HEK293T (cell line): ENCODE results near the gene ZNF681.

Experiments
- CTCF ChIA-PET: fragments of 350-600 bp; formaldehyde crosslinking; extraction: SDS; loops from one replicate; lab custom pipeline; 2021; ENCODE audit warnings: antibody characterized with exemption, inconsistent platforms; lab: Yijun Ruan, JAX
- POLR2A ChIA-PET: fragments of 350-600 bp; formaldehyde crosslinking; extraction: SDS; loops from one replicate; lab custom pipeline; 2020; ENCODE audit warnings: antibody characterized with exemption, inconsistent platforms; lab: Yijun Ruan, JAX
- DNase-seq: peaks from one replicate; pipeline ENCODE4 v3.0.0; 2012; ENCODE audit warnings: mixed read lengths; ENCODE audit errors: extremely low spot score
- ARNT ChIP-seq: fragments of 450-650 bp; IDR thresholded peaks from 2 replicates; pipeline ENCODE4 v1.6.1; 2017; ENCODE audit warnings: mild to moderate bottlenecking
- BHLHE40 ChIP-seq: fragments of 450-650 bp; IDR thresholded peaks from 2 replicates; pipeline ENCODE4 v1.6.1; 2016; ENCODE audit warnings: mild to moderate bottlenecking, moderate library complexity, borderline replicate concordance
- CTBP1 ChIP-seq: fragments of 450-650 bp; IDR thresholded peaks from 2 replicates; pipeline ENCODE4 v1.6.1; 2016; ENCODE audit warnings: borderline replicate concordance
- ELF4 ChIP-seq: fragments of 450-650 bp; IDR thresholded peaks from 2 replicates; pipeline ENCODE4 v1.6.1; 2017; ENCODE audit warnings: antibody characterized with exemption
- FOXA1 ChIP-seq: fragments of 450-650 bp; IDR thresholded peaks from 2 replicates; pipeline ENCODE4 v1.6.1; 2016; ENCODE audit warnings: mild to moderate bottlenecking
- FOXK2 ChIP-seq: fragments of 450-650 bp; IDR thresholded peaks from 2 replicates; pipeline ENCODE4 v1.6.1; 2016; ENCODE audit warnings: mild to moderate bottlenecking
- FOXM1 ChIP-seq: fragments of 450-650 bp; IDR thresholded peaks from 2 replicates; pipeline ENCODE4 v1.6.1; 2017; ENCODE audit warnings: mild to moderate bottlenecking, borderline replicate concordance
- HDGF ChIP-seq: fragments of 450-650 bp; IDR thresholded peaks from 2 replicates; pipeline ENCODE4 v1.6.1; 2017; ENCODE audit warnings: antibody characterized with exemption, borderline replicate concordance
- L3MBTL2 ChIP-seq: fragments of 450-650 bp; conservative IDR thresholded peaks from 2 replicates; pipeline ENCODE4 v1.6.1; 2016; ENCODE audit warnings: mild to moderate bottlenecking
- LEF1 ChIP-seq: fragments of 450-650 bp; IDR thresholded peaks from 2 replicates; pipeline ENCODE4 v1.6.1; 2017; ENCODE audit warnings: mild to moderate bottlenecking, borderline replicate concordance
- NFRKB ChIP-seq: fragments of 450-650 bp; IDR thresholded peaks from 2 replicates; pipeline ENCODE4 v1.6.1; 2016; ENCODE audit warnings: mild to moderate bottlenecking, moderate library complexity
- PKNOX1 ChIP-seq: fragments of 450-650 bp; IDR thresholded peaks from 2 replicates; pipeline ENCODE4 v1.6.1; 2016
- SP1 ChIP-seq: fragments of 450-650 bp; IDR thresholded peaks from 2 replicates; pipeline ENCODE4 v1.6.1; 2017
- SUZ12 ChIP-seq: fragments of 450-650 bp; IDR thresholded peaks from 2 replicates; pipeline ENCODE4 v1.6.1; 2016; ENCODE audit warnings: mild to moderate bottlenecking
- TARDBP ChIP-seq: fragments of 450-650 bp; IDR thresholded peaks from 2 replicates; pipeline ENCODE4 v1.6.1; 2016
- ZNF384 ChIP-seq: fragments of 450-650 bp; IDR thresholded peaks from 2 replicates; pipeline ENCODE4 v1.6.1; 2016

The ZNF681 gene

DNA sequence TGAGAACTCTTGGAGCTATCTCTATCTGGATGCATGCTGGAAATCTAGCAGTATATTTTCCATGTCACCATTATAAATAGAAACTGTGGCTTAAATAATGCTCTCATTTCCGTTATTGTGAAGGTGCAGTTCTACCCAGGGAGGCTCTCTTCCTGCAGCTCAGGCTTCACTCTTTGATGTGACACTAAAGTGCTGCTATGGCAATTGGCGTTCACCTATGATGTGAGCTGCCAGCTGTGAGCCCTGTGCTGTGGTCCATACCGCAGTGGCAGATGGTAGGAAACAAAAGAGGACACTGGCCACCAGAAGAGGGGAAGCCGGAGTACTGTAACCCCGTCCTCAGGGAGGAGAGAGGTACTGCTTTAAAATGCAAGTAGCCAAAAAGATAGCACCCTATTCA, 40.6 kb upstream of the ZNF681 start:
- DNase-seq = no peak
- TF ChIP-seq SP1 (no peak), PKNOX1 (no peak), CTBP1 (no peak), L3MBTL2 (no peak), FOXA1 (no peak), LEF1 (no peak), FOXK2 (no peak)
- ChIA-PET POLR2A (no interaction called here), CTCF (no interaction called here)

GRCh38 chr19:23795462-23795861, 36.8 kb upstream of the ZNF681 start:
- TF ChIP-seq FOXA1 = no peak
- no peak for TF ChIP-seq FOXM1
- TF ChIP-seq FOXK2 = no peak
- no peak for TF ChIP-seq ARNT
- no peak for TF ChIP-seq LEF1
- TF ChIP-seq NFRKB = no peak
- TF ChIP-seq HDGF = no peak
- ChIA-PET POLR2A (no interaction called here), CTCF (no interaction called here)
- no peak for DNase-seq

DNA sequence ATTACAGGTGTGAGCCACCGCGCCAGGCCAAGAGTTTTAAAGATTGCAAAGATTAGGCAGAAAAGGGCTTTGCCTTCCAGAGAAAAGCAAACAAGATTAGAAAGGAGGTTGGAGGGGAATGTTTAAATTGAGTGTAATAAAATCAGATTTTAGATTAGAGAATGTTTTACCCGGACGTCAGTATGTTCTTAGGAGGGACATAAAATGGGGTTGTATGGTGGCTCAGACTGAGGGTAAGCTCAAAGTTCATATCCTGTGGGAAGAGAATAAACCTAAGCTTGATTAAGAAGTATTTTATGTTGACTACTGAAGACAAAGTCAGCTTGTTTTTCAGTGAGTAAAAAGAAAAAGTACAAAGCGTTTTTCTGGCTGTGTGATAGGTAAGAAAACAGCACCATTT, 34.1 kb upstream of the ZNF681 start:
- DNase-seq = no peak
- ChIA-PET POLR2A (no interaction called here), CTCF (no interaction called here)
- TF ChIP-seq SP1 = no peak
- TF ChIP-seq TARDBP = no peak
- no peak for TF ChIP-seq L3MBTL2
- TF ChIP-seq FOXA1 = no peak
- TF ChIP-seq CTBP1 = no peak
- no peak for TF ChIP-seq ZNF384
- no peak for TF ChIP-seq NFRKB
- TF ChIP-seq PKNOX1 = no peak
- no peak for TF ChIP-seq FOXM1
- TF ChIP-seq BHLHE40 = no peak
- no peak for TF ChIP-seq HDGF
- TF ChIP-seq ARNT = no peak
- TF ChIP-seq ELF4 = no peak
- no peak for TF ChIP-seq LEF1
- TF ChIP-seq FOXK2 = no peak
- no peak for TF ChIP-seq SUZ12

- no peak for TF ChIP-seq L3MBTL2
- ChIA-PET CTCF (no interaction called here), POLR2A (no interaction called here)
- no peak for DNase-seq
Measured at GRCh38 chr19:23790641-23791488, 32.2 kb upstream of the ZNF681 start.

DNA sequence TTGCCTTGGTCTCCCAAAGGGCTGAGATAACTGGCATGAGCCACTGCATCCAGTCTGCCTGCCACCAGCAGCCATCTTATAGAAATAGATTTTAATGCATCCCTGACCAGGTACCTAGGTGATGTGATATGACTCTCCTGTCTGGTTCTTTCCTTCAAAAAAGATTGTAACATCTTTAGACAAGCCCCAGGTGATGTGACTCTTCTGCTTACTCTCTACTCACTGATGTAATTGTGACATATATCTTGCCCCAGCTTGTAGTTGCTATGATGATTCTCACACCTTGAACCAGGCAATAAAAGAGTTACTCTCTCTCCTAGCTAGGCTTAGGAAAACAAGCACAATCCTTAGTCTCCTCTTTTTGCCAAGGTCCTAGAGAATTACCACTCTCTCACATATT, 30.6 kb upstream of the ZNF681 start:
- no peak for DNase-seq
- CTCF ChIA-PET = no interaction called here
- POLR2A ChIA-PET = no interaction called here
- TF ChIP-seq ARNT = no peak
- TF ChIP-seq ELF4 = no peak
- TF ChIP-seq SP1 = no peak
- TF ChIP-seq ZNF384 = no peak
- no peak for TF ChIP-seq PKNOX1
- TF ChIP-seq TARDBP = no peak
- TF ChIP-seq FOXK2 = no peak
- TF ChIP-seq FOXA1 = no peak
- TF ChIP-seq FOXM1 = no peak
- TF ChIP-seq NFRKB = no peak
- no peak for TF ChIP-seq CTBP1
- TF ChIP-seq BHLHE40 = no peak
- no peak for TF ChIP-seq LEF1
- no peak for TF ChIP-seq SUZ12
- no peak for TF ChIP-seq HDGF

GRCh38 chr19:23788411-23788810, 29.7 kb upstream of the ZNF681 start:
- ChIA-PET CTCF (no interaction called here), POLR2A (no interaction called here)
- TF ChIP-seq BHLHE40 (no peak), NFRKB (no peak), ZNF384 (no peak), ELF4 (no peak), HDGF (no peak), PKNOX1 (no peak), CTBP1 (no peak), SUZ12 (no peak), TARDBP (no peak), SP1 (no peak), LEF1 (no peak), FOXK2 (no peak), ARNT (no peak)
- DNase-seq = no peak
